Myocyte (in vitro differentiated cells): ENCODE results near the gene UBAC1. TPM values are rescaled to one million over a fixed set of nuclear protein-coding genes. Genes with fewer than 3 reads are reported as not detected.
A peak's percentile ranks its signal among the peaks of the same experiment; 100 is the strongest.

Experiments used
- DNase-seq: peaks from one replicate; pipeline ENCODE4 v3.0.0-alpha.2; 2012; ENCODE audit warnings: low read depth
- polyA plus RNA-seq: library from polyadenylated mRNA; unstranded; fragments of >200 nt; gene quantifications from one replicate; pipeline ENCODE4 v1.2.1, GENCODE V29; 2012; ENCODE audit warnings: missing spikeins
- total RNA-seq: library from RNA; depleted of rRNA; stranded (reverse); fragments of >200 nt; gene quantifications from 2 replicates; pipeline ENCODE4 v1.2.3, GENCODE V29; 2014

UBAC1 gene, protein sequence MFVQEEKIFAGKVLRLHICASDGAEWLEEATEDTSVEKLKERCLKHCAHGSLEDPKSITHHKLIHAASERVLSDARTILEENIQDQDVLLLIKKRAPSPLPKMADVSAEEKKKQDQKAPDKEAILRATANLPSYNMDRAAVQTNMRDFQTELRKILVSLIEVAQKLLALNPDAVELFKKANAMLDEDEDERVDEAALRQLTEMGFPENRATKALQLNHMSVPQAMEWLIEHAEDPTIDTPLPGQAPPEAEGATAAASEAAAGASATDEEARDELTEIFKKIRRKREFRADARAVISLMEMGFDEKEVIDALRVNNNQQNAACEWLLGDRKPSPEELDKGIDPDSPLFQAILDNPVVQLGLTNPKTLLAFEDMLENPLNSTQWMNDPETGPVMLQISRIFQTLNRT
- 56.7 and 68.6 TPM in 2 replicates for total RNA-seq
- 43.2 TPM for polyA plus RNA-seq

DNA sequence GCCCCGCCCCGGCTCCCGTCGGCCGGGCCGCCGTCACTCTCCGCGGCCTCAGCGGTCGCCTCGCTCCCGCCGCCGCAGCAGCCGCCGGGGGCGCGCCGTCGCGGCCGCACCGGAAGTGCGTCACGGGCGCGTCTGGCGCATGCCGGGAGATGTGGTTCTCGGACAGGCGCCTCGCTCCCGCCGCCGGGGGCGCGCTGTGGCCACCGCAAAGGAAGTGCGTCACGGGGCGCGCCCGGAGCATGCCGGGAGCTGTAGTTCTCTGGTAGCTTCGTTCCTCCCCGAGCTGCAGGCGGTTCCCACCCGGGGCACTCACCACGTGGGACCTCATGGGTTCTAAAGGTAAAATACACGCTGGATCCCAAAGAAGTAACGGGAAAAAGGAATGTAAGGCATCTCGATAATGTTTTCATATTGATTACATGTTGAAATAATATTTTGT lies at the start of gene UBAC1:
Gene UBAC1, minus strand, starts transcription at position 97 of the 439 bp plus-strand sequence. CDS start 211 bp downstream, outside the sequence.
- DNase-seq, result peak; percentile 93

- DNase-seq, result no peak
These were observed 49.6 kb upstream of the UBAC1 start for GRCh38 chr9:136010615-136011361.

DNA sequence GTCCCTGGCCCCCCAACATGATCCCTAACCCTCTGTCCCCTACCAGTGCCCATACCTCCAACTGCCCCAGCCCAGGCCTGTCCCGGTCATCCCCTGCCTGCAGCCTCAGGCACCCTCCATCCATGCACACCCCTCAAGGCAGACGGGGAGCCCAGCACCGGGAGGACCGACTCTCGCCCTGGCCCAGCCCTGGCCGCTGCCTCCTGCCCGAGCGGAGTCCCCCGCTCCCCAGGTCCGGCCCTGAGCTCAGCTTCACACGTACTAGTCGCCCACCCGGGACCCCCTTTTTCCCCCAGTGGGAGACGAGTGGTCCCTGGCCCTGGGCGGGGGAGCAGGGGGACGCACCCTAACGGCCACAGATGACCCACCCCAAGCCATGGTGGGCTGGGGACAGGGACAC lies 49.0 kb upstream of the UBAC1 start:
- DNase-seq, result no peak

DNA sequence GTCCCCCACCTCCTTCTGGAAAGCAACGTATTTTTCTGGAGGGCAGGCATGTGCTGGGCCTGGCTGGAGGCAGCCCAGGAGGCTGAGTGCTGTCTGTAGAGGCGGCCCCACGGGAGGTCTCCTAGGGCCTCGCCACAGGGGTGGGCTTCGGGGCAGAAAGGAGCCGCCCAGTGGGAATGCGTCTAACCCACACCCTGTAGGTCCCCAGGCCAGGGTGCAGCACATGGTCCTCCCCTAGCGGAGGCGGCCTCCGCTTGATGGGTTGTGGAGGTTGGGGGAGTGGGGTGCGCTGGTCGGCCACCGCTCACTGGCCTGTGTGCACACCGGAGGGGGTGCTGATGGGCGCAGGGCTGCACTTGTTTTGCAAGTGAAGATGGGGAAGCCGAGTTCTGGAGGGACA lies 48.3 kb upstream of the UBAC1 start:
- DNase-seq, result no peak

DNA sequence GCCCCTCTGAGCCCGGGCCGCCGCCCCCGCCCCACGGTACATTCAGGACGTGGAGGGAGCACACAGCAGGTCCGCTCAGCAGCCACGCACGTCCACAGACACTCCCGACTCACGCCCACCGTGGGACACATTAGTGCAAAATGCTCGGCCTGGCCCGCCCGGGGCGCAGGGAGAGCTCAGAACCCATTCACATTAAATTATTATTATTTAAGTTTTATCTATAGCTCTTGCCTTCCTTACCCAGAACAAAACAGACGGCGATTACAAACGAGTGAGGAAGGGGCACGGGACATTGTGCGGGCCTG lies 47.5 kb upstream of the UBAC1 start:
- DNase-seq, result no peak

GRCh38 chr9:136007934-136008692 lies 46.9 kb upstream of the UBAC1 start:
- DNase-seq, result no peak

- no peak for DNase-seq
These were observed 46.2 kb upstream of the UBAC1 start for GRCh38 chr9:136007276-136007933.

GRCh38 chr9:136006169-136006568 lies 45.0 kb upstream of the UBAC1 start:
- DNase-seq, result no peak

DNA sequence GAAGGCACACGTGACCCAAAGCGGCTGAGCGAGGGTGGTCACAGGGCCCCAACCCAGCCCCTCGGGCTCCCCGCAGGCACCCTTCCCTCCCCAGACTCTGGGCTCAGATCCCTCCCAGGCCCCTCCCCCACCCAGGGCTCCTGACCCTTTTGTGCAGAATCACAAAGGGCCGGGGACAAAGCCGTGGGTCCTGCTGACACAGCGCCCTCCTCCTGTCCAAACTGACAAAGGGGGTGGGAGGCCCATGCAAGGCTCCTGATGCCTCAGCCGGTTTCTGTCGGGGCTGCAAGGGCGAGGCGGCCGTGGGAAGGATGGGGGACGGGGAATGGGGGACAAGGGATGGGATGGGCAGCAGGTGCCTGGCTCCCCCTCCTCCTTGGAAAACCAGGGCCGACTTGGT lies 43.5 kb upstream of the UBAC1 start:
- no peak for DNase-seq

DNA sequence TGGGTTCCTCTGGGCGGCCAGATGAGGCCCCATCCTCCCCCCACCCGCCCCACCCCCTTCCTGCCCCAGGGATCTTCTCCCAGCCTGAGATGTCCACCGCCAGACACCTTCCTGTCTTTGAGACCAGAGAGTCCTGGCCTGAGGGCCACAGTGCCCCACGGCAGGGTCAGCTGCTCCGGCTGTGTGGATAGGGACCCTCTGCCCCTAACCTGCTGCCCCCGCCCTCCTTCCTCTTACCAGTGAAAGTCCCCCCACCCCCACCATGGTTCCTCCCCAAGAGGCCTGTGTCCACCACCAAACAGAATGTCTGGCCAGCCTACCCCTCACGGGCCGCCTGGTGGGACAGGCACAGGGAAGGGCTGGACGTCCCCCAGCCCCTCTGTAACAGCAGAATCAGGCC lies 43.0 kb upstream of the UBAC1 start:
- no peak for DNase-seq

DNA sequence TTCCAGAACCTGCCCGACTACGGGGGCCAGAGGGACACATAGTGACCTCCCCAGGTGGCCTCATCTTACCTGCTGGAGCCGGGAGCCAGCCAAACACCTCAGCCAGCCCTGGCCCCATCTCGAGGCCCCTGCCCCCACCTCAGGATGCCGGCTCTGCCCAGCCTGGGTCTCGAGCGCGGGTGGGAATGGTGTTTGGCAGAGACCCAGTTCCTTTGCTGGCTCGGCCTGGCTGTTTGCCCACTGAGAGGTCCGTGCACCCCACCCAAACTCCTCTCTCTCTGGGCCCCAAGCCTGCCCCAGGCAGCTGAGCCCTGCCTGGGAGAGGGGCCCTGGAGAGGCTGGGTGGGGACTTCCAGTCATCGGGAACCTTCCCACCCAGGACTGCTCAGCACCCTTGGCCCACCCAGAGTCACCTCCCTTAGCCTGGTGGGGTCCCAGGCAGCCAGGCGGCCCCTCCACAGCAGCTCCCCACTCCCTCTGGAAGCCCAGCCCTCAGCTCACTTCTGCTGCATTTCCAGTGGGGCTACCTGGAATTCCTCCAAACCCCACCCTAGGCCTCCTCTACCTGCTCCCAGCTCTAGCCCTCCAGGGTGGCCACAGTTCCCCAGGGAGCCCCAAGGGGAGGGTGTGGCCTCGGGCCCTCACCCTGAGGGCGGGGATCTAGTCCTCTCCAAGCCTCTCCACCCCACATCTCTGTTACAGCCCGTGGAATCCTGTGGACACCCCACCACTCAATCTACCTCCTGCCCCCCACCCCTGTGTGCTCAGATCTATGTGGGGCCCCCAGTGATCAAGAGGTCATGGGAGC lies 42.4 kb upstream of the UBAC1 start:
- DNase-seq, result no peak

DNA sequence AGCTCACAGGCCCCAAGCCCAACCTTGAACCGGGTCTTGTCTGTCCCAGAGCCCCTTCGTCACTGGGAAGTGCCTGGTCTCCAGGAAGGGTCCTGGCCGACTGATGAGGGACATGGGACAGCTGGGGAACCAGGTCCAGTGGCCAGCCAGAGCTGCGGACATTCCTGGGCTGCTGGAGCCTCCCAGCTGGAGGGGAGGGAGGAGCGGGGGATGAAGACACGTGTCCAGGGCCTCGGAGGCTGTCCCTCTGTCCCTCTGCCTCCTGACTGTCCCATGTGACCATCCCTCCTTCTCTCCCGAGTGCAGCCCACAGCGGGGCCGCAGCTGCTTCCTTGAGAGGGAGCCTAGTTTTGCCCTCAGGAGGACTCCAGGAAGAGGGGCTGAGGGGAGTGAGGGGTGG lies 41.7 kb upstream of the UBAC1 start:
- peak; percentile 69 for DNase-seq

DNA sequence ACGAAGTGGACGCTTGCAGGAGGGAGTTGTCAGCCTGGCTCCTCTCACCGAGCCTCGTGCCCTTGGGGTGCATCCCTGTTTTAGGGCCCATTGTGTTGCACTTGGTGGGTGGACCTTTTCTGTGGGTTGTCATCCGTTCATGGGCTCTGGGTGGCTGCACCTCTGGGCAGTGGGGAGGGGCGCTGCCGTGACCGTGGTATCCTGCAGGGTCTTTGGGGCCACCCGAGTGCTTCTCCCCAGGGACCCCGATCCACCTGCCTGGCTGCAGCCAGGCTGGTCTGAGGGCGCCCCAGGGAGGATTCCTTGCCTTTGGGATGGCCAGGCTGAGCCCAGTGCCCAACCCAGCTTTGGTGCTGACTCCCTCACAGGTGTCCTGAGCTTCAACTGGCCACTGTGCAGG lies 41.0 kb upstream of the UBAC1 start:
- no peak for DNase-seq

DNA sequence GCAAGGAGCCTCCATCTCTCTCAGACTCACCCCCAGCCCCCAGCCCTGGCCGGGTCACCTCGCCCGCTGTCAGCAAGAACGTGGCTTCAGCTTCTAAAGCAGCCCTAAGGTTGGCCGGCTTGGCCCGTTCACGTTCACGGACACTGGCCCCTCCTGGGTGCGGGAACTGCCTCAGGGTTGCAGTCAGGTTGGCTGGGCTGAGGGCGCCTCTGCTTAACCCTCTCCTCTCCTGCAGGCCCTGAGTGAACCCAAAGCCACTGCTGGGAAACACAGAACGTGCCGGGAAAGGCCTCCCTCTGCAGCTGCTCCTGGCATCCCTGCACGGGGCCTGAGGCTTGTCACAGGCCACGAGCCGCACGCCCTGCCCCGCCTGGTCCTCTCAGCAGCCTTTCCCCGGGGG lies 40.1 kb upstream of the UBAC1 start:
- DNase-seq, result peak; percentile 76

DNA sequence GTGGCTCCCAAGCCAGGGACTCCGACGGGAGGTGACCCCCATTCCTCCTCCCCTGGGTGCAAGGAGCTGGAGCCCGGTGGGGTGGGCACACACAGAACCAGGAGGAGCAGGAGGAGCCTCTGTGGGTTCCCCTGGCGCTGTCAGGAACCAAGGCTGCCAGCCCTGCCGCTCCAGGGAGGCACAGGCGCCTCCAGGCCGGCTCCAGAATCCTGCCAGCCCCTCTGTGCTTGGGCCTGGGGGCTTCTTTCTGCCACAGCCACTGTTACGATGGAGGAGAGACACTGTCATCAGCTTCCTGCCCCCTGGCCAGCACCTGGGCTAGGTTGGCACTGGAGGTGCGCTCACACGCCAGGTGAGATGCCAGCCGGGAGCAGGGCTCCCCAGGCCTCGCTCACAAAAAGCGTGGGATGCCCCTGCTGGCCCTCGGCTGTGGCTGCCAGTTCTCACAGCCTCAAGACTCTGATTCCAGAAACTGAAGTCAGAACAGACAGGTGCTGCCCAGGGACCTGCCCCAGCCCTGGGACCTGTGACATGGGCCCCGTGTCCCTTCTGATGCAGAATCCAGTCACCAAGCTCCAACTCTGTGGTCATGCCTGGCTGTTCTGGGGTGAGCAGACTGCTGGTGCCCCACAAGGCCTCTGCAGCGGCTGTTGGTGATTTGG lies 37.4 kb upstream of the UBAC1 start:
- no peak for DNase-seq

DNA sequence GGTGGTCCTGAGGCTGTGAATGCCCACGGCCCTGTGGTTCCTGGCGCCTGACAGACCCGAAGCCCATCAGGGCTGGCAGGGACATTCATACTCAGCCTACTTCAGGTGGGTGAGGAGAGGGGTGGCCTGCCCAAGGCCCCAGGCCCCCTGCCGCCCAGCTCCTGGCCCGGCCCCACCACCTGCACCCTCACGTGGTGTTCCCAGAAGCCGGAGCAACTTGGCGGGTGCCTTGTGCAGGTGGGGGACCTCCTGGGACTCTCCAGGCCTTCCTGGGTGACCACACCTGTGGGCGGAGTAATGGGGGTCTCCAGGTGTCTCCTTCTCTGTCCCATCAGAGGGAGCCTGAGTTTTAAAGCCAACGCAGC lies 36.8 kb upstream of the UBAC1 start:
- no peak for DNase-seq

DNA sequence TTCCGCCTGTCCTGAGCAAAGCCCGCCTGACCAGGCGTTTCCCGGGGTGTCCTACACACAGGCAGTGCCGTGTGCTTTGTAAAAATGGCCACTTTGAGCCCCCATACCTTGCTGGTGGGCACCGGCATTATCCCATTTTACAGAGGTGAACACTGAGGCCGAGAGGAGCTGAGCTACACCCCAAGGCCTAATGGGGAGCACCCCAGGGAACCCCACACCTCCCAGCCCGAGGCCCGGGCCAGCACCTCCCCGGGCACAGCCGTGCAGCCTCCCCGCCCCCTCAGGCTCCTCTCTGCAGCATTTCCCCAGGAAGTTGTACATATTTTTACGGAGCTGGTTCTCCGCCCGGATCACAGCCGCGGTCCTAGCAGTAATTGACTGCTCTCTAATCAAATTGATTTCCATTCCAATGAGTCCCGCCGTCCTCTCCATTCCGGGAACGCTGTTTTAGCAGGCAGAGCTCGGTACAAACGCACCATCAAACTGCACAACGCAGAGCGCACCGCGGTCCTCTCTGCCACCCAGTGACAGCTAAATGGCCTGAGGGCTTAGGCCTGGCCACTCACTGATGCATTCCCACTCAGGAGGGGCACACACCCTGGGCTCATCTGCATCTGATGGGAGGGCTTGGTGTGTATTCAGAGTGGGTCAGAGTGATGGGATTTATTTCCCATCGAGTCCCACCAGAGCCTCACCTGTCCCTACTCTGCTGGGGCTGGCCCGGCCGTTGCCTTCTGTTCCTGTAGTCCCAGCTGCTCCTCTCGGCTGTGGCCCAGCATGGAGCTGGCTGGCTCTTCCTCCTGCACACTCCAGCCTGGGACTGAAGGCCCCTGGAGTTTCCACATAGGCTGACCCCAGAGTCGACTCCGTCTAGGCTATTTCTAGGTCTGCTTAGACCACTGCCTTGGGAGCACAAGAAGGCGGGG lies 36.2 kb upstream of the UBAC1 start:
- no peak for DNase-seq

- DNase-seq, result no peak
These were observed 34.6 kb upstream of the UBAC1 start for GRCh38 chr9:135995816-135996215.
